ENCODE results near the gene MIEF1. TPM values are rescaled to one million over a fixed set of nuclear protein-coding genes. Genes with fewer than 3 reads are reported as not detected.

The MIEF1 gene
- total RNA-seq, 1 donor from 2014 or later, result 23.0 TPM

- no peak for DNase-seq (ENCODE audit: low spot score)
- no peaks in the 10 kb centered on the region for H3K36me3 Mint-ChIP-seq (ENCODE audit: low read depth)
- H3K4me1 Mint-ChIP-seq (ENCODE audit: low read depth), result peaks cover 56% of the 10 kb centered on the region
- TF ChIP-seq, protein P1, sequence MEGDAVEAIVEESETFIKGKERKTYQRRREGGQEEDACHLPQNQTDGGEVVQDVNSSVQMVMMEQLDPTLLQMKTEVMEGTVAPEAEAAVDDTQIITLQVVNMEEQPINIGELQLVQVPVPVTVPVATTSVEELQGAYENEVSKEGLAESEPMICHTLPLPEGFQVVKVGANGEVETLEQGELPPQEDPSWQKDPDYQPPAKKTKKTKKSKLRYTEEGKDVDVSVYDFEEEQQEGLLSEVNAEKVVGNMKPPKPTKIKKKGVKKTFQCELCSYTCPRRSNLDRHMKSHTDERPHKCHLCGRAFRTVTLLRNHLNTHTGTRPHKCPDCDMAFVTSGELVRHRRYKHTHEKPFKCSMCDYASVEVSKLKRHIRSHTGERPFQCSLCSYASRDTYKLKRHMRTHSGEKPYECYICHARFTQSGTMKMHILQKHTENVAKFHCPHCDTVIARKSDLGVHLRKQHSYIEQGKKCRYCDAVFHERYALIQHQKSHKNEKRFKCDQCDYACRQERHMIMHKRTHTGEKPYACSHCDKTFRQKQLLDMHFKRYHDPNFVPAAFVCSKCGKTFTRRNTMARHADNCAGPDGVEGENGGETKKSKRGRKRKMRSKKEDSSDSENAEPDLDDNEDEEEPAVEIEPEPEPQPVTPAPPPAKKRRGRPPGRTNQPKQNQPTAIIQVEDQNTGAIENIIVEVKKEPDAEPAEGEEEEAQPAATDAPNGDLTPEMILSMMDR (IDR thresholded peaks at IDR 0.05), result no peak
- peak overlapping the region; percentile 68 for H3K27ac Mint-ChIP-seq (ENCODE audit: unreplicated experiment)
- no peaks in the 10 kb centered on the region for H3K9me3 Mint-ChIP-seq (ENCODE audit: low read depth)
- no peak overlapping the region for H3K4me3 Mint-ChIP-seq (ENCODE audit: unreplicated experiment)
- H3K27me3 Mint-ChIP-seq (ENCODE audit: low read depth), result no peaks in the 10 kb centered on the region
These were observed 29.2 kb upstream of the MIEF1 start for GRCh38 chr22:39472570-39473556.

GRCh38 chr22:39473851-39474250 lies 28.2 kb upstream of the MIEF1 start:
- Mint-ChIP-seq H3K27me3 (ENCODE audit: low read depth) (no peaks in the 10 kb centered on the region), H3K9me3 (ENCODE audit: low read depth) (no peaks in the 10 kb centered on the region), H3K36me3 (ENCODE audit: low read depth) (no peaks in the 10 kb centered on the region), H3K4me1 (ENCODE audit: low read depth) (peaks cover 56% of the 10 kb centered on the region), H3K4me3 (ENCODE audit: unreplicated experiment) (no peak overlapping the region), H3K27ac (ENCODE audit: unreplicated experiment) (no peak overlapping the region)
- DNase-seq (ENCODE audit: low spot score), result peak; percentile 62
- TF ChIP-seq, protein P1 (IDR thresholded peaks at IDR 0.05), result no peak

GRCh38 chr22:39474351-39475111 lies 27.6 kb upstream of the MIEF1 start:
- Mint-ChIP-seq H3K9me3 (ENCODE audit: low read depth) (no peaks in the 10 kb centered on the region), H3K27ac (ENCODE audit: unreplicated experiment) (peak overlapping the region; percentile 66), H3K36me3 (ENCODE audit: low read depth) (no peaks in the 10 kb centered on the region), H3K4me3 (ENCODE audit: unreplicated experiment) (no peak overlapping the region), H3K27me3 (ENCODE audit: low read depth) (no peaks in the 10 kb centered on the region), H3K4me1 (ENCODE audit: low read depth) (peaks cover 56% of the 10 kb centered on the region)
- TF ChIP-seq, protein P1 (IDR thresholded peaks at IDR 0.05), result no peak
- peak; percentile 73 for DNase-seq (ENCODE audit: low spot score)

DNA sequence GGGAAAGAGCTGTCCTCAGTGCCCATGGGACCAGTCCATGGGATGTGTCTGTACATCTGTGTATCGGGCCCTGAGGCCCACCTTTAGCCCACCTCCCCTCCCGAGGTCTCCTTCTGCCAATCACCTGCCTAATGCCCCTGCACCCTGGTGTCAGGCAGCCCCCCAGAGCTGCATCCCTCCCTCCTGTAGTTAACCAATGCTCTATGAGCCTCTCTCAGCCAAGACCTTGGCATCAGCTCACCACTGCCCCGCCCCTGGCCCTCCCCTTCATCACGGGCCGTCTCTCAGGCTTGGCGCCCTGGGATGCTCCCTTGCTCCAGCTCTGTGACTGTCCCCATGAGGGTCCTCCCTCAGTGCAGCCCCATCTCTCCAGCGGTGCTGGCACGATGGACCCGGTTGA lies 26.8 kb upstream of the MIEF1 start:
- no peak overlapping the region for H3K4me3 Mint-ChIP-seq (ENCODE audit: unreplicated experiment)

More for the DNA sequence above, 26.8 kb upstream of the MIEF1 start:
- H3K36me3 Mint-ChIP-seq (ENCODE audit: low read depth), result no peaks in the 10 kb centered on the region
- H3K4me1 Mint-ChIP-seq (ENCODE audit: low read depth), result peaks cover 51% of the 10 kb centered on the region
- no peak overlapping the region for H3K27ac Mint-ChIP-seq (ENCODE audit: unreplicated experiment)
- H3K9me3 Mint-ChIP-seq (ENCODE audit: low read depth), result no peaks in the 10 kb centered on the region
- TF ChIP-seq, protein P1 (IDR thresholded peaks at IDR 0.05), result no peak
- DNase-seq (ENCODE audit: low spot score), result no peak
- no peaks in the 10 kb centered on the region for H3K27me3 Mint-ChIP-seq (ENCODE audit: low read depth)
